Fibroblast of lung (primary cell): ENCODE data around the gene RALGAPB. TPM values are rescaled to one million over a fixed set of nuclear protein-coding genes. Genes with fewer than 3 reads are reported as not detected.

Experiments
- DNase-seq, 2 donors: peaks; one replicate each; pipeline versions ENCODE4 v3.0.0 to v3.0.0-alpha.2; 2010; ENCODE audit warnings: low read depth in 2 of 2
- H2AFZ ChIP-seq: 2 replicates; pipeline ENCODE4 v1.5.1; 2012; ENCODE audit warnings: low read length, control low read depth, inconsistent platforms
- H3K27ac ChIP-seq: 2 replicates; pipeline ENCODE4 v1.5.1; 2011; ENCODE audit warnings: low read length, control low read depth; ENCODE audit not compliant: insufficient read depth
- H3K27me3 ChIP-seq: 2 replicates; pipeline ENCODE4 v1.5.1; 2011; ENCODE audit warnings: mild to moderate bottlenecking, low read length; ENCODE audit not compliant: control insufficient read depth, insufficient read depth
- H3K36me3 ChIP-seq: 2 replicates; pipeline ENCODE4 v1.5.1; 2011; ENCODE audit warnings: low read length; ENCODE audit not compliant: control insufficient read depth, insufficient read depth
- H3K4me1 ChIP-seq: 2 replicates; pipeline ENCODE4 v1.5.1; 2011; ENCODE audit warnings: low read length; ENCODE audit not compliant: control insufficient read depth, insufficient read depth; ENCODE audit errors: extremely low read depth
- H3K4me2 ChIP-seq: 2 replicates; pipeline ENCODE4 v1.5.1; 2011; ENCODE audit warnings: low read length, control low read depth; ENCODE audit not compliant: insufficient read depth; ENCODE audit errors: extremely low read depth
- H3K4me3 ChIP-seq, 4 experiments: fragments of 200-600 bp in 1 of 4; sonication (generic) in 1 of 4; replicated peaks in 1 of 4; 2 replicates each; pipeline ENCODE4 v1.5.1; 2011 to 2016; ENCODE audit warnings: low read length in 4 of 4, low read depth in 3 of 4, mild to moderate bottlenecking in 3 of 4, control low read depth in 2 of 4, inconsistent platforms in 1 of 4, mixed read lengths in 1 of 4; ENCODE audit not compliant: insufficient read depth in 1 of 4; ENCODE audit errors: control extremely low read depth in 1 of 4
- H3K79me2 ChIP-seq: 2 replicates; pipeline ENCODE4 v1.5.1; 2012; ENCODE audit warnings: mild to moderate bottlenecking, low read length, inconsistent platforms; ENCODE audit not compliant: control insufficient read depth, insufficient read depth
- H3K9ac ChIP-seq: 2 replicates; pipeline ENCODE4 v1.5.1; 2011; ENCODE audit warnings: mild to moderate bottlenecking, low read length, control low read depth; ENCODE audit not compliant: insufficient read depth
- H3K9me3 ChIP-seq: 2 replicates; pipeline ENCODE4 v1.5.1; 2012; ENCODE audit warnings: low read depth, low read length; ENCODE audit not compliant: control insufficient read depth, insufficient read depth
- H4K20me1 ChIP-seq: 2 replicates; pipeline ENCODE4 v1.5.1; 2011; ENCODE audit warnings: low read length; ENCODE audit not compliant: control insufficient read depth, insufficient read depth; ENCODE audit errors: extremely low read depth
- EZH2 ChIP-seq: IDR thresholded peaks from 2 replicates; pipeline ENCODE4 v1.5.1; 2012; ENCODE audit warnings: low read length, control low read depth, mild to moderate bottlenecking; ENCODE audit errors: missing control alignments
- polyA plus RNA-seq, 2 donors: library from polyadenylated mRNA; depleted of rRNA in 1 of 2; stranded (reverse) in 1 of 2; unstranded in 1 of 2; fragments of >200 nt; gene quantifications; 2 replicates each; pipeline ENCODE4 v1.2.1, GENCODE V29; 2011 to 2012; ENCODE audit warnings: missing spikeins in 1 of 2
- total RNA-seq: library from RNA; depleted of rRNA; stranded (reverse); fragments of >200 nt; gene quantifications from 2 replicates; pipeline ENCODE4 v1.2.1, GENCODE V29; 2014
- TF ChIP-seq, protein P1 (sequence below), 2 donors: IDR thresholded peaks in 1 of 2; conservative IDR thresholded peaks in 1 of 2; 1 replicate in 1 of 2; 2 replicates in 1 of 2; pipeline ENCODE4 v1.5.1; 2011 to 2012; ENCODE audit warnings: low read length in 2 of 2, control low read depth in 1 of 2, inconsistent platforms in 1 of 2, low read depth in 1 of 2, mild to moderate bottlenecking in 1 of 2

Gene RALGAPB
- total and polyA plus RNA-seq, 2 donors (not counting 1 experiment from before 2014, with no cell fraction given): 19.5 to 31.4 TPM

DNA sequence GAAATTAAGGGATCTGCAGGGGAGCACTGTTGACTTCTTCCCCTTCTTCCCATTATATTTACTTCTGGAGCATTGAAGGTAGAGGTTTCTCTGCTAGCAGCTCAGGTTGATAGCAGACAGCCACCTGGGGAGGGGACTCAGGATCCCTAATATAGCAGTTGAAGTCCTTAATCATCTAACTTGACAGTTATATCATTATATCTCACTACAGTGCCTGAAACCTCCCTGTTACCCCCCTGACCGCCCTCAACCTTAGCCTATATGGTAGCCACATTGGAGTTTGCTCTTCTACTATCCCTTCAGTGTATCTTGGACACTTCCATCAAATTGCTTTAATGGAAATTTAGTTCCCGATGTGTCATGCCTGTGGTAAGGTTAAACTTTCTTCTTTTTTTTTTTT, 7.0 kb downstream of the RALGAPB start:
- no peak overlapping the region for H3K27ac ChIP-seq
- no peaks in the 10 kb centered on the region for H3K27me3 ChIP-seq
- H3K36me3 ChIP-seq: no peaks in the 10 kb centered on the region
- no peak overlapping the region for H2AFZ ChIP-seq
- H3K4me3 ChIP-seq: no peak overlapping the region
- no peaks in the 10 kb centered on the region for H3K4me1 ChIP-seq
- no peak for DNase-seq
- peaks cover 60% of the 10 kb centered on the region for H3K79me2 ChIP-seq
- peaks cover 6% of the 10 kb centered on the region for H4K20me1 ChIP-seq
- TF ChIP-seq, protein P1, sequence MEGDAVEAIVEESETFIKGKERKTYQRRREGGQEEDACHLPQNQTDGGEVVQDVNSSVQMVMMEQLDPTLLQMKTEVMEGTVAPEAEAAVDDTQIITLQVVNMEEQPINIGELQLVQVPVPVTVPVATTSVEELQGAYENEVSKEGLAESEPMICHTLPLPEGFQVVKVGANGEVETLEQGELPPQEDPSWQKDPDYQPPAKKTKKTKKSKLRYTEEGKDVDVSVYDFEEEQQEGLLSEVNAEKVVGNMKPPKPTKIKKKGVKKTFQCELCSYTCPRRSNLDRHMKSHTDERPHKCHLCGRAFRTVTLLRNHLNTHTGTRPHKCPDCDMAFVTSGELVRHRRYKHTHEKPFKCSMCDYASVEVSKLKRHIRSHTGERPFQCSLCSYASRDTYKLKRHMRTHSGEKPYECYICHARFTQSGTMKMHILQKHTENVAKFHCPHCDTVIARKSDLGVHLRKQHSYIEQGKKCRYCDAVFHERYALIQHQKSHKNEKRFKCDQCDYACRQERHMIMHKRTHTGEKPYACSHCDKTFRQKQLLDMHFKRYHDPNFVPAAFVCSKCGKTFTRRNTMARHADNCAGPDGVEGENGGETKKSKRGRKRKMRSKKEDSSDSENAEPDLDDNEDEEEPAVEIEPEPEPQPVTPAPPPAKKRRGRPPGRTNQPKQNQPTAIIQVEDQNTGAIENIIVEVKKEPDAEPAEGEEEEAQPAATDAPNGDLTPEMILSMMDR (conservative IDR thresholded peaks at IDR 0.05 in 1 of 2, IDR thresholded peaks at IDR 0.05 in 1 of 2; ENCODE audit: low read depth in 1 of 2, low read length in 2 of 2): no peak
- TF ChIP-seq EZH2: no peak
- no peak overlapping the region for H3K4me2 ChIP-seq
- H3K9ac ChIP-seq: no peak overlapping the region
- H3K9me3 ChIP-seq: no peaks in the 10 kb centered on the region

DNA sequence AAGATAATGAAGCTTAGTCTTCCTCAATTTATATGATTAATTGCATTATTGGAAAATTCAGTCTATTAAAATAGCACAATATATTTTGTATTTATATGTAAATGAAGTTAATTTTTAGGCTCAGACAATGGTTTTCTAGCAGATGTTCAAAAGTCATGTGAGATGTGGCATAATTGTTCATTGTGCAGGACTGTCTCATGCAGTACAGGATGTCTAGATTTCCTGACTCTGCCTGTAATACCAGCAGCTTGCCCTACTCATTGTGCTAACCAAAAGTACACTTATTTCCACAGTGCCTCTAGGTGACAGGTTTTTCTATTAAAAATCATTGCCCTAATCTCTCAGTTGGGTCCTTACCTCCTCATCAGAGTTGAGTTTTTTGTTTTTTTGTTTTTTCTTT, 12.4 kb downstream of the RALGAPB start:
- H3K36me3 ChIP-seq: no peaks in the 10 kb centered on the region
- H3K4me1 ChIP-seq: no peaks in the 10 kb centered on the region
- H3K4me3 ChIP-seq: no peak overlapping the region
- no peaks in the 10 kb centered on the region for H3K27me3 ChIP-seq
- no peak overlapping the region for H2AFZ ChIP-seq
- no peak overlapping the region for H3K4me2 ChIP-seq
- DNase-seq: no peak
- H3K27ac ChIP-seq: no peak overlapping the region
- no peak overlapping the region for H3K9ac ChIP-seq
- TF ChIP-seq, protein P1 (conservative IDR thresholded peaks at IDR 0.05 in 1 of 2, IDR thresholded peaks at IDR 0.05 in 1 of 2; ENCODE audit: low read depth in 1 of 2, low read length in 2 of 2): no peak
- TF ChIP-seq EZH2: no peak
- H3K9me3 ChIP-seq: no peaks in the 10 kb centered on the region
- H3K79me2 ChIP-seq: peaks cover 22% of the 10 kb centered on the region
- H4K20me1 ChIP-seq: no peaks in the 10 kb centered on the region

DNA sequence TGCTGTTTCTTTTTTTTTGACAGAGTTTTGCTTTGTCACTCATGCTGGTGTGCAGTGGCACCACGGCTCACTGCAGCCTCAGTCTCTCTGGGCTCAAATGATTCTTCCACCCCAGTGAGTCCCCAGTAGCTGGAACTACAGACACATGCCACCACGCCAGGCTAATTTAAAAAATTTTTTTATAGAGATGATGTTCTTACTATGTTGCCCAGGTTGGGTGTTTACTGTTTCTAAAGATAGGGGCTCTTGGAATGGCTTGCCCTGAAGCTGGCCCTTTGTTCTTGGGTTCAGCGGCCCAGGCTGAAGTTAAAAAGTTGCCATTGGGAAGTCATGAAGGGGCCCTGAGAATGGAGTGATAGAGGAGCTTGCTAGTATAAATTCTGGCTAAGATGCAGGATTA, 16.5 kb downstream of the RALGAPB start:
- TF ChIP-seq, protein P1 (conservative IDR thresholded peaks at IDR 0.05 in 1 of 2, IDR thresholded peaks at IDR 0.05 in 1 of 2; ENCODE audit: low read depth in 1 of 2, low read length in 2 of 2): no peak
- TF ChIP-seq EZH2: no peak
- DNase-seq: no peak
- Histone ChIP-seq H3K4me1 (no peaks in the 10 kb centered on the region), H4K20me1 (no peaks in the 10 kb centered on the region), H3K27ac (no peak overlapping the region), H3K4me2 (no peak overlapping the region), H3K27me3 (no peaks in the 10 kb centered on the region), H2AFZ (no peak overlapping the region), H3K9ac (no peak overlapping the region), H3K36me3 (peaks cover 8% of the 10 kb centered on the region), H3K4me3 (no peak overlapping the region), H3K9me3 (no peaks in the 10 kb centered on the region), H3K79me2 (peaks cover 8% of the 10 kb centered on the region)
